GM19463 (cell line): ENCODE data around the gene PCDHGC3.

Experiments used
- ATAC-seq: cut with Tn5 transposase; IDR thresholded peaks from one replicate; pipeline ENCODE4 v1.9.1; 2021; ENCODE audit warnings: mild to moderate bottlenecking, moderate library complexity; ENCODE audit not compliant: unreplicated experiment

The PCDHGC3 gene

GRCh38 chr5:141484641-141485311 is 9.0 kb downstream of the PCDHGC3 start, which contains the start of gene PCDHGC4:
Gene PCDHGC4, plus strand, starts transcription at chr5:141485030. Its CDS starts 144 bp downstream, at chr5:141485174.
- ATAC-seq = no peak

- ATAC-seq = no peak
Measured at GRCh38 chr5:141485321-141486055, 9.7 kb downstream of the PCDHGC3 start.

- no peak for ATAC-seq
Measured at GRCh38 chr5:141486091-141486490, 10.3 kb downstream of the PCDHGC3 start.

GRCh38 chr5:141487131-141487530 is 11.4 kb downstream of the PCDHGC3 start:
- ATAC-seq = no peak

- no peak for ATAC-seq
Measured at GRCh38 chr5:141488591-141489561, 13.1 kb downstream of the PCDHGC3 start, which contains the start of gene PCDHGC5. Gene PCDHGC5, plus strand, starts transcription at chr5:141489081. Its CDS starts 160 bp downstream, at chr5:141489241.

- ATAC-seq = no peak
Measured at GRCh38 chr5:141489841-141490240, 14.1 kb downstream of the PCDHGC3 start.

GRCh38 chr5:141490271-141490670 is 14.5 kb downstream of the PCDHGC3 start:
- no peak for ATAC-seq

GRCh38 chr5:141490771-141491170 is 15.0 kb downstream of the PCDHGC3 start:
- no peak for ATAC-seq

- peak; percentile 20 for ATAC-seq
Measured at GRCh38 chr5:141491323-141492167, 15.8 kb downstream of the PCDHGC3 start.

- peak; percentile 49 for ATAC-seq
Measured at GRCh38 chr5:141492168-141492885, 16.6 kb downstream of the PCDHGC3 start.

- ATAC-seq = no peak
Measured at GRCh38 chr5:141493500-141494422, 18.0 kb downstream of the PCDHGC3 start.

- no peak for ATAC-seq
Measured at GRCh38 chr5:141494761-141495452, 19.1 kb downstream of the PCDHGC3 start.

GRCh38 chr5:141495453-141495811 is 19.7 kb downstream of the PCDHGC3 start:
- no peak for ATAC-seq

- no peak for ATAC-seq
Measured at GRCh38 chr5:141496038-141496437, 20.3 kb downstream of the PCDHGC3 start.

GRCh38 chr5:141501761-141502160 is 26.0 kb downstream of the PCDHGC3 start:
- no peak for ATAC-seq

- no peak for ATAC-seq
Measured at GRCh38 chr5:141503681-141504080, 27.9 kb downstream of the PCDHGC3 start.

- no peak for ATAC-seq
Measured at GRCh38 chr5:141504216-141504615, 28.4 kb downstream of the PCDHGC3 start.
